ENCODE results near the gene TSKU.

TSKU gene

DNA sequence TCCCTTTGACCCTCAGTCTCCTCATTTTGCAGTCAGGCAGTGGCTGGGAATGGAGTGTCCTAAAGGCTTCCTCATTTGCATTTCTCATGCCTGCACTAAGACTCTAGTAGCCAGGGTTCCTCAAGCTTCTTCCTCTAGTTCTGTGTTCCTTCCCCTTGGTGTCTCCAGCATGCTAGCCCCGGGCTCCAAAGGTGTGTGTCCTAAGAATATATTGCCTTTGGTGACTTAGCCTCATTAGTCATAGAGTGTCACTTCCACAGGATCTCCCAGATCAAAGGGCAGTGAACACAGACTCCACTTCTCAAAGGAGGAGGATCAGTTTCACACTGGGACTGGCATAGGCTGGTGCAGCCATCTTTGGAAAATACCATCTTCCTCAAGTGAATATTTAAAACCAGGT, 56.2 kb downstream of the TSKU start:
- in situ Hi-C loops (cut with HindIII; ENCODE audit: low sequenced_read_pairs) = loop anchor here (5.0 kb wide), 3 partner anchors 42 to 107 kb away; no protein-coding TSS in a partner anchor

DNA sequence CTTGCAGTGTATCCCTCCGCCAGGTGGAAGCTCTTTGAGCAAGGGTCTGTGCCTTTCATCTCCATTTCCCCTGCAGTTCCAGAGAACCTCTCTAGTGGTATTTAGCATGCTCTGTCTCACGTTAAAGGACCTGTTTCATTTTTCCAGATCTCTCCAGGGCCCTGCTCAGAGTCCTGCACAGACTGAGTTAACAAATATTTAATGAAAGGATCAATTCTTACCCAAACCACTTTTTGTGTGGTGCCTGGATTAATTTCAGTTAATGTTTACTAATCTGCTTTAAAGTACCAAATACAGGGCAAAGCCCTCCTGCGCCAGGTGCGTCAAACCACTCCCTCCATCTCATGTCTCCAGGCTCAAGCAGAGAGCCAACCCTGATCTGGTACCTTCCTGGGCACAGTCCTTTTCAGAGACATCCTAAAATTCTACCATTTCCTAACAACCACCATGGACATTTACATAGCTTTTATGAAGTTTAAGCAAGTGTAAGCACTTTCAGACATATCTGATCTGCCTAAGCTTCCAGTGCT, 58.8 kb downstream of the TSKU start:
- in situ Hi-C loops (cut with HindIII; ENCODE audit: low sequenced_read_pairs) = no loop called here

DNA sequence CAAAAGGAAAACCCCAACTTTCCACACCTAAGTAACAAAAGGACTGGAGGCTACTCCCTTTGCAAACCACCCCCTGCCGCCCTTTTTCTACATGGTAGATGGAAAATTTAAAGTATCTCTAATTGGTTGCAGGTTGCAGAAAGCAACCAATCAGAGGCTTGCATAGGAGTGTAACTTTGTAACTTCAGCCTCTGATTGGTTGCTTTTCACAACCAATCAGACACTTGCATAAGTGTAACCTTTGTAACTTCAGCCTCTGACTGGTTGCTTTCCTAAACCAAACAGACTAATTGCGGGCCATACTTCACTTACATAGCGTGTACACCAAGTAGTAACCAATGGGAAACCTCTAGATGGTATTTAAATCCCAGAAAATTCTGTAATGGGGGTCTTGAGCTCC, 60.8 kb downstream of the TSKU start:
- in situ Hi-C loops (cut with HindIII; ENCODE audit: low sequenced_read_pairs) = no loop called here

DNA sequence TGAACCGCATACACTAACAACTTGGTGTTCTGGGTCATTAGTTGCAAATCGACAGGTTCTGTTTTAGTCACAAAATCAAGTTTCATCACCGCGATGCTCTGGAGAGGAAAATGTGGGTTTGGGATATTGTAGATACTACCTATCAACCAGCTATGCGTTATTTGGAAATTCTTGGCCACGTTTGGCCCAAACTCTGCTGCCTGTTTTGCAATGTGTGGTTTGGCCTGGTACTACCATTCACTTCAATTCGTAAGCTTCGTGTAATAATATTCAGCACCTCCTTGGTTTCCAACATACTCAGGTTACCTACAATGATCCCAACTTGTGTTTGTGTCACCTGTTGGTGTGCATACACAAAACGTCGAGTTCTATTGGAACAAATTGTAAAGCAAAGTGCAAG, 61.4 kb downstream of the TSKU start:
- in situ Hi-C loops (cut with HindIII; ENCODE audit: low sequenced_read_pairs) = no loop called here

DNA sequence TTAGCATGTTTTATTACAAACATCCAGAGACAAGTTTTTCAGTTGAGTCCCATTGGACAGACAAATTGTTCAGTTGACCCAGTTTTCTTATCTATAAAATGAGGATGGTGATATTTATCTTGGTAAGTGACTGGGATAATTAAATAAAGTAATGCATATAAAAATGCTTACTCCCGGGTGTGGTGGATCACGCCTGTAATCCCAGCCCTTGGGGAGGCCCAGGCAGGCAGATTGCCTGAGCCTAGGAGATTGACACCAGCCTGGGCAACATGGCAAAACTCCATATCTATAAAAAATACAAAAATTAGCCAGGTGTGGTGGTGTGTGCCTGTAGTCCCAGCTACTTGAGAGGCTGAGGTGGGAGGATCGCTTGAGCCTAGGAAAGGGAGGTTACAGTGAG, 61.9 kb downstream of the TSKU start:
- in situ Hi-C loops (cut with HindIII; ENCODE audit: low sequenced_read_pairs) = no loop called here

DNA sequence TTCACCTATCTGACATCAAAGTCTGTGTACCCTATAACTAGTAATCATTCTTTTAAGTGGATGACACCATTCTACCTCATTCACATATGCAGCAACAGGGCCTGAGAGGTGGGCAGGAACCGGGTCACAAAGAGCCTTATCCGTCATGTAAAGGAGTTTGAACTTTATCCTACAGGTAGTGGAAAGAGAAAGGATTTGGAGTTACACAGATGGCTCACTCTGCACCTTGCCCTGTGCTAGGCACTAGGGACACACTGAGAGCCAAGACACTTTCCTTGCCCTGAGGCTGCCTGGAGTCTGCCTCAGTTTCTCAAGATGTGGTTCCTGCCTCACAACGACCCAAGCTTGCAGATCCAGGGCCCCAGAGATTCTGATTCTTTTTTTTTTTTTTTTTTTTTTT, 63.3 kb downstream of the TSKU start:
- in situ Hi-C loops (cut with HindIII; ENCODE audit: low sequenced_read_pairs) = no loop called here
